Measurements from ENCODE around the gene CNTN6. TPM values are rescaled to one million over a fixed set of nuclear protein-coding genes. Genes with fewer than 3 reads are reported as not detected.

Gene CNTN6
- total RNA-seq, 1 donor = not detected

DNA sequence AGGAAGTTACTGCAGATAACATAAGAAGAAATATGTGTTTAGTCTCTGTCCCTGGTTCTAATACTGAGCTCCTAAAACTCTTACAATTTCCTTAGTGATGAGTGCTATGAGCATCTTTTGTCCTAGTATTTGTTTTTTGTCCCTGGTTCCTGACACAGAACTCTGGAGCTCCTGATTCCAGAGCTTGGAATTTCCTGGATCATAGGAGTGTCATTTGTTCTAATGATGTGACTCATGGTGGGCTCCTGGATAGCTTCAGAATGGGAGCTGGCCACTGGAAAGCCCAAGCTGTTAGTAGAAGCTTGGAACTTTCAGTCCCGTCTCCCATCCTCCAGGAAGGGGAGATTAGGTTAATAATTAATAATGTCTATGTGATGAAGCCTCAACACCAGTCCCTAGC, 98.2 kb downstream of the CNTN6 start:
- no peak overlapping the region for H2AFZ ChIP-seq (ENCODE audit: low read length)
- TF ChIP-seq CTCF (IDR thresholded peaks at IDR 0.05; ENCODE audit: extremely low read depth, low read depth, low read length) = no peak
- H4K20me1 ChIP-seq (ENCODE audit: insufficient read depth, low read length) = no peaks in the 10 kb centered on the region
- no peaks in the 10 kb centered on the region for H3K36me3 ChIP-seq (ENCODE audit: insufficient read depth, low read length)
- H3K4me1 ChIP-seq (ENCODE audit: insufficient read depth, low read length) = no peaks in the 10 kb centered on the region
- no peak overlapping the region for H3K27ac ChIP-seq (ENCODE audit: low read depth, low read length)
- DNase-seq (ENCODE audit: insufficient read length, low spot score, missing footprints) = no peak
- H3K4me2 ChIP-seq (ENCODE audit: insufficient read depth, low read length) = no peak overlapping the region
- H3K9me3 ChIP-seq (ENCODE audit: low read depth, low read length) = no peaks in the 10 kb centered on the region
- H3K27me3 ChIP-seq (ENCODE audit: insufficient read depth, low read length) = no peaks in the 10 kb centered on the region
- H3K79me2 ChIP-seq (ENCODE audit: insufficient read depth, low read length) = no peaks in the 10 kb centered on the region
- H3K4me3 ChIP-seq (ENCODE audit: insufficient read depth, low read length) = no peak overlapping the region

GRCh38 chr3:1195947-1196346, 103.1 kb downstream of the CNTN6 start:
- no peak for DNase-seq (ENCODE audit: insufficient read length, low spot score, missing footprints)
- no peaks in the 10 kb centered on the region for H4K20me1 ChIP-seq (ENCODE audit: insufficient read depth, low read length)
- no peaks in the 10 kb centered on the region for H3K9me3 ChIP-seq (ENCODE audit: low read depth, low read length)
- no peak overlapping the region for H2AFZ ChIP-seq (ENCODE audit: low read length)
- TF ChIP-seq CTCF (IDR thresholded peaks at IDR 0.05; ENCODE audit: extremely low read depth, low read depth, low read length) = no peak
- H3K27ac ChIP-seq (ENCODE audit: low read depth, low read length) = no peak overlapping the region
- H3K27me3 ChIP-seq (ENCODE audit: insufficient read depth, low read length) = no peaks in the 10 kb centered on the region
- H3K4me1 ChIP-seq (ENCODE audit: insufficient read depth, low read length) = no peaks in the 10 kb centered on the region
- no peaks in the 10 kb centered on the region for H3K36me3 ChIP-seq (ENCODE audit: insufficient read depth, low read length)
- H3K79me2 ChIP-seq (ENCODE audit: insufficient read depth, low read length) = no peaks in the 10 kb centered on the region
- H3K4me2 ChIP-seq (ENCODE audit: insufficient read depth, low read length) = no peak overlapping the region
- no peak overlapping the region for H3K4me3 ChIP-seq (ENCODE audit: insufficient read depth, low read length)

- no peak for TF ChIP-seq CTCF (IDR thresholded peaks at IDR 0.05; ENCODE audit: extremely low read depth, low read depth, low read length)
- Histone ChIP-seq H2AFZ (ENCODE audit: low read length) (no peak overlapping the region), H3K79me2 (ENCODE audit: insufficient read depth, low read length) (no peaks in the 10 kb centered on the region), H3K36me3 (ENCODE audit: insufficient read depth, low read length) (no peaks in the 10 kb centered on the region), H3K27ac (ENCODE audit: low read depth, low read length) (no peak overlapping the region), H4K20me1 (ENCODE audit: insufficient read depth, low read length) (no peaks in the 10 kb centered on the region), H3K4me1 (ENCODE audit: insufficient read depth, low read length) (no peaks in the 10 kb centered on the region), H3K9me3 (ENCODE audit: low read depth, low read length) (no peaks in the 10 kb centered on the region), H3K4me3 (ENCODE audit: insufficient read depth, low read length) (no peak overlapping the region), H3K4me2 (ENCODE audit: insufficient read depth, low read length) (no peak overlapping the region), H3K27me3 (ENCODE audit: insufficient read depth, low read length) (no peaks in the 10 kb centered on the region)
- DNase-seq (ENCODE audit: insufficient read length, low spot score, missing footprints) = no peak
Observed at GRCh38 chr3:1197051-1197450, 104.2 kb downstream of the CNTN6 start.

- Histone ChIP-seq H3K4me1 (ENCODE audit: insufficient read depth, low read length) (no peaks in the 10 kb centered on the region), H2AFZ (ENCODE audit: low read length) (no peak overlapping the region), H3K36me3 (ENCODE audit: insufficient read depth, low read length) (no peaks in the 10 kb centered on the region), H3K9me3 (ENCODE audit: low read depth, low read length) (no peaks in the 10 kb centered on the region), H3K4me2 (ENCODE audit: insufficient read depth, low read length) (no peak overlapping the region), H3K27ac (ENCODE audit: low read depth, low read length) (no peak overlapping the region), H3K27me3 (ENCODE audit: insufficient read depth, low read length) (no peaks in the 10 kb centered on the region), H3K4me3 (ENCODE audit: insufficient read depth, low read length) (no peak overlapping the region), H4K20me1 (ENCODE audit: insufficient read depth, low read length) (no peaks in the 10 kb centered on the region), H3K79me2 (ENCODE audit: insufficient read depth, low read length) (no peaks in the 10 kb centered on the region)
- no peak for DNase-seq (ENCODE audit: insufficient read length, low spot score, missing footprints)
- TF ChIP-seq CTCF (IDR thresholded peaks at IDR 0.05; ENCODE audit: extremely low read depth, low read depth, low read length) = no peak
Observed at GRCh38 chr3:1200371-1200770, 107.5 kb downstream of the CNTN6 start.

Measured in osteoblast (primary cell).